Activated CD8-positive, alpha-beta memory T cell treated with anti-CD3 and anti-CD28 coated beads for 1 hour (primary cell): Measurements from ENCODE around the gene PBX1.

Experiments used
- DNase-seq, 2 donors: peaks; one replicate each; pipeline ENCODE4 v3.0.0-alpha.2; 2020; ENCODE audit warnings: low read depth in 1 of 2; ENCODE audit errors: extremely low read depth in 1 of 2

The PBX1 gene

GRCh38 chr1:164771619-164772361 is 212.8 kb downstream of the PBX1 start:
- no peak for DNase-seq

DNA sequence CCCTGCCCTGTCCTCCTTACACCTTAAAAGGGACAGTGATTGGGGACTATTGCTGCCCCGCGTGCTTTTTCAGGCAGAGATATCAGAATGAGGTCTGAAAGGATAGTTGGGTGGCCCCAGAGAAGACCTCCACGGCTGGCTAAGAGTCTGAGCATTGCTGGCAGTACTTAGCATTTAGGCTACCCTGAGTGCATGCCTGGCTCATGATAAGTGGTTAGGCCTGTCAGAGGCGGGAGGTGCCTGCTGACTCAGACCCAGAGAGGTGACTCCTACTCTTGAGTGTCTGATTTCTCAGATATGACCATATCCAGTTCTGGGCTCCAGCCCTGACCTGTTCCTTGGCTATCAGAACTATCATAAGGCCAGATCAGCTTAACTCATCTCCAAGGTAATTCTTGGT is 213.7 kb downstream of the PBX1 start:
- no peak for DNase-seq

GRCh38 chr1:164773102-164773501 is 214.1 kb downstream of the PBX1 start:
- DNase-seq: no peak

DNA sequence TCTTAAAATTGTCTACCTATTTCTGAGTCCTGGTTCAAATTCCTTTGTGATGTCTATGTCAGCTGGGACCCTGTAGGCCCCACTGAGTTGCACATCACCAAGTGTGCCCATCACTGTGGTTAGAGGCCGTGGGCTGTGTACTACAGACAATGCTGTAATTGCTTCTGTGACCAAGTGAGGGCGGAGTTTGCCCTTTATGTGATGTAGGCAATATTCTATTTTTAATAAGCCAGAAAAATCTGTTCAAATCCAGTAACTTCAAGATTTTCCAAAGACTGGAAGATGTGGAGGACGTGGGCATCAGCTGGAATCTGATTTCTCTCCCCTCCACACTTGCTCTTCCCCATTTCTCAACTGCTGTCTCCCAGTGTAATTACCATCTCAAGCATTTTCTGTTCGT is 215.4 kb downstream of the PBX1 start:
- DNase-seq: no peak

DNA sequence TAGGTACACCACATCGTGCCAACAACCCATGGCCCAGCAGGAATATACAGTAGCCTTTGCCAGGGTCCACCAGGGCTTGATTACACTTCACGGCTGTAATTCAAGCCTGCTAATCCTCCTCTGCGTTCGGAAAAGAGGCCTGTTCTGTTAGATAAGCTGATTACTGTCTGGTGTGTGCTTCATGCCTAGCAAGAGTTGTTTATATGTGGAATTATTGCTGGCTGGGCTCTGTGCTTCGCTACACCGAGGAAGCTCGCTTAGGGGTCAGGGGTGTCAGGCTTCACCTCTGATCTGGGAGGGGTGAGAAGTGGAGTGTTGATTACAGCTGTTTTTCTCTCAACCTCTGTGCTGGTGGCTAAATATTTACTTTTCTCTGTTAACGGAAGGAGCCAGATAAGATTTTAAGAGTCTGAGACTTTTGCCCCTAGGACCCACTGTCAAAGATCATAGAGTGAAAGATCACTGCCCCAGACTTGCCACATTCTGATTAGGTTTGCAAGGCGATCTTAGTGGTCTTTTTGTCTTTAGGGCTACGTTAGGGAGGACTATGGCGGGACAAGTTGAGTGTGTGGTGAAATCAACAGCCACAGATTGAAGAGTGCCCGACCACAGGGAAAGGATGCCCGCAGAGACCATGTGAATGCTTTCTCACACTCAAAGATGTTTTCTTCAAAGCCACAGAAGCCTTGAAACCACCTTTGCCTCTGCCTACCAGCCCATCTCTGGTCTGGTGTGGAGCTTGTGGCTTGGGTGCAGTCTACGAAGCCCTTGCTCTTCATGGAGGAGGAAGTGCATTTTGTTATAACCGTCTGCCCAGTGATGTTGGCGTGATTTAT is 216.1 kb downstream of the PBX1 start:
- DNase-seq: no peak

DNA sequence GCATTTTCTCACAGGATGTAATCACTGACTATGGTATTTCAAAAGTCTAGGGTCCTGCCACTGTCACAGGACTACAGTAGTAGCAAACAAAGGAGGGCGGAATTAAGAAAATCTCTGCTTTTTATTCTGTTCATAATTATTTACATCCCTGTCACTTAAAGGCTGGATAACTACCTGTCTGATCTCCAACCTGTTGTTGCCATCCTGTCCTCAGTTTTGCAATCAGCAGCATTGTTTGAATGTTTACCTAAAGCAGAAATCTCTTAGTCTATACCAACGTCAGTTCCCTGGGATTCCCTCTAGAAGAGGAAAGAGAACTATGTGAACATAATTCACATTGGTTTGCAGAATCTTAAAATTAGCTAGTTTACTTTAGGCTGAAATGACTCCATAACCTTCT is 218.5 kb downstream of the PBX1 start:
- DNase-seq: no peak

DNA sequence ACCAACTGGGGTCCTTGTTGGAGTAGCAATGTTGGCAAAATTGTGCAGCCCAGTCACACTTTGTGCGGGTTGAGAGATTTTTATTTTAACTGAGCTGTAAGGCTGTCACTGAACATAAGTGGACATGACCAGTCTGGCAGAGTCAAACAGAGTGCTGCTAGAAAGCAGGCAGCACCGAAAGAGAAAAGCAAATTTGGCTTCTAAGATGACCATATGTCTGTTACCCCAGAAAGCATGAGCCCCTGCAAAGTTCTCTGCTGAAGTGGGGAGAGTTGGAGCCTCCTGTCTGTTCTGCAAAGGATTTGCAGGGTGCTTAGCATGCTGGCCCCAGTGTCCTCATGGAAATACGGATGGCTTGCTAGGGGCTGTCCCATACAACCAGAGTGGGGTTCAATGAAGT is 220.4 kb downstream of the PBX1 start:
- no peak for DNase-seq

DNA sequence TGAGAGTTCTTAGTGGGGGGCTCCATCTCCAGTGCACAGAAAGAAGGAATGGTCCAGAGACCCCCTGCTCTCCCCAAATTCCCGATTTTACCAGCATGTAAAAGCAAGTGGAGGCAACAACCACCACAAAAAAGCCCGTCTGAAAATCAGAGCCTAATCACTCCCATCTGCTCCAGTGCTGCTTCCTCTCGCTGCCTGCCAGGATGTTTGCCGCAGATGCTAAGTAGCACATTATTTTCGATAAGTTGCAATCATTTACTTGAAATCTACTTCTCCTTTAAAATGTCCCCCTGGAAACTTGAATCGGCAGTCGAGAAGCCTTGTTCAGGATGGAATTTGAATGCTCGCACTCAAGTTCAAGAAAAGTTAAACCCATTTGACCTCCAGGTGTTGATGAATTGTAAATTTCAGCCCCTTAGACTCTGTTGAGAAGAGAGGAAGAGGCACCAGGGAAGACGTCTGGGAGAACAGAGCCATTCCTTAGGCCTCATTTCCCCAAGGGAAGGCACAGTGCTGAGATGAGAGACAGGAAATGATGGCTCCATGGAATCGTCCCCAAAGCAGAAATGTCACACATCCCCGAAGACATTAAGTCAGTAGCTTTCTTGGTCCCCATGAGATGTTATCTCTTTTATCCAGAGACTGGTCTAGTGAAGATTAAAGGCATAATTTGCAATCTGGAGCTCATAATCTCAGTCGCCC is 221.3 kb downstream of the PBX1 start:
- DNase-seq: no peak

DNA sequence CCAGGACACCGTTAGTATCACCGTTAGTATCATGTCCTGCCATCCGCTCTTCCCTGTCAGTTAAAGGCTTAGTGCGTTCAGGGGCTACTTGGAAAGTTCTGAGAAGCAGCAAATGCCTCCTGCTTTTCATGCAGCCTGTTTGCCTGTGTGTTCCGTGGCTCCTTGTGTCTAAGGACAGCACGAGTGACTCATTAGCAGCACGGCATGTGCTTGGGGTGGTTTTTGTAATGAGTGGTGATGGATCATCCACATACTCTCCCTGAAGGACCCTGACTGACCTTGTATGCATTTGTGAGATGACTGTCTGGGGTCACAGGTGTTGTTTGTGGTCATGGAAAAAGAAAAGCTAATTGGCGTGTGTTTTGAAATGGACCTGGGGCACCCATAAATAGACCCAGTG is 221.9 kb downstream of the PBX1 start:
- no peak for DNase-seq

DNA sequence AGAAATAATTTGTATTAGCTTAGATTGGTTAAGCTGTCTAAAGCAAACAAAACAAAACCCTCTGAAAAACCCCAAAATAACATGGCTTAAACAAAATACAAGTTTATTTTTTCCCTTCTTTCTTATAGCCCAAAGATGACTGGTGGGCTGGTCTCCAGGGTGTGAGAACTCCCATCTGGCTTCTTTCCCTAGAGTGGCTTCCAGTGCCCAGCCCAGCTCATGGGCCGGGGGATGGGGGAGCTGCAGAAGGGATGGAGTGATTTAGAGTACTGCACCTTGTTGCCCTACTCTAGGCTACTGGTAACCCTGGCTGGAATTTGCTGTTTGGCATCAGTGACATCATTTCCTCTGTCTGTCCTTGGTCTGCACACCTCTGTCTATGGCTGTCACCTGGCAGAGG is 223.0 kb downstream of the PBX1 start:
- no peak for DNase-seq

DNA sequence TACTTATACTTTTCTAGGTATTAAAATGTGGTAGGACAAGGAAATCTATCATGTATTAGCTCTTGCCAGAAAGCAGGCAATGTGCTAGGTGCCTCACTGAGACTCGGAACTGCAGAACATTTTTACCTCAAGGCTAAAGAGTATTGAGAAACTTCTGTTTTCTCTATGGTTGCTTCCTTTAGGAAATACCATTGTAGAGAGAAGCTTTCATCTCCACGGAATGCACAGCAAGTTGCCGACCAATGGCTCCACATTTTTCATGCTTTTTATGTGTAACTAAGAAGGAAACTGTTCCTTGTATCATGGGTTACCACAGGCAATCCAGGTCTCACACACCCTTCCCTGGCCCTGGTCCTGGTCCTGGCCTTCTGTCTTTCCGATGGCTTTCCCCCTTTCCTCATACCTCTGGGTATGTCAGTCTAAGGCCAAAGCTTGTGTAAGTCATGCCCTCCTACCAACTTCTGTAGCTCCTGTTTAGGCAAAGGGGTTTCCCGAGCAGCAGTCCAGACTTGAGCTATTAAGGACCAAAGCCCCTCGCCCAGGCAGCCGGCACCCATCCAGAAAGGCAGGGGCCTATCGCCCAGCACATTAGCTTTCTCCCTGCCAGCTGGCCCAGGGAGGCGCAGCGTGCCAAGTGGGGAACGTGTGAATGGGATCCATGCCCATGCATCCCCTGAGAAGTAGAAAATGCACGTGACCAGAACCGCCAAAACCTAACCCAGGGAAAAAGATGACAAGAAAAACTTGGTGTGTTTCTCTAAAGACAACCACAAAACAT is 225.0 kb downstream of the PBX1 start:
- no peak for DNase-seq

GRCh38 chr1:164784960-164785359 is 226.0 kb downstream of the PBX1 start:
- no peak for DNase-seq

DNA sequence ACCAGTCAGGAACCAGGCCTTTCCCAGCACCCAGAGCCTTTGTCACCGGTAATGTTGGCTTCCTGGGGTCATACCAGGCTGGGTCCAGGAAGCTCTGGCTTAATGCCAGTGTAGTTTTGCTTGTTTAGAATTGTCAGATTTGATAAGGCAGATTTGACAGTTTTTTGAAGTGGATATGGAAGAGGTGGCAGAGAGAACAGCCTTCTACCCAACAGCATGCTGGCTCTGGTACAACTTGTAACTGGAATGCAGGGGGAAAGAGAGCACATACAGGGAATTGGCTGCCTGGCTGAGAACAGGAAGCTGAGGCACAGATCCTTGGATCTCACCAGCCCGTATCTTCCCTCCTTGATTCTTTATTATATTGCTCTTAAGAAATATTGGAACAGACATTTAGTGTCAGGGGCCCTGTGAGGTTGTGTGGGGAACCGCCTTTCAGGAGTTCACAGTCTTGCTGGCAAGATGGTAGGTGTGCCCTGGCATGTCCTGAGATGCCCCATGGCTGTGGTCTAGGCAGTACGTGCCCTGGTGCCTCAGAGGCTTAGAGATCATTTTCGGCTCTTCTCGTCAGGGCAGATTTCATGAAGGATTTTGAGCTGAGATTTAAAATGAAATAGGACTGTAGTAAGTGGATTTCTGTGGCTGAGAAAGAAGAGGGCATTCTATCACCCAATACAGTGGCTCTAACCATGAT is 227.0 kb downstream of the PBX1 start:
- no peak for DNase-seq

DNA sequence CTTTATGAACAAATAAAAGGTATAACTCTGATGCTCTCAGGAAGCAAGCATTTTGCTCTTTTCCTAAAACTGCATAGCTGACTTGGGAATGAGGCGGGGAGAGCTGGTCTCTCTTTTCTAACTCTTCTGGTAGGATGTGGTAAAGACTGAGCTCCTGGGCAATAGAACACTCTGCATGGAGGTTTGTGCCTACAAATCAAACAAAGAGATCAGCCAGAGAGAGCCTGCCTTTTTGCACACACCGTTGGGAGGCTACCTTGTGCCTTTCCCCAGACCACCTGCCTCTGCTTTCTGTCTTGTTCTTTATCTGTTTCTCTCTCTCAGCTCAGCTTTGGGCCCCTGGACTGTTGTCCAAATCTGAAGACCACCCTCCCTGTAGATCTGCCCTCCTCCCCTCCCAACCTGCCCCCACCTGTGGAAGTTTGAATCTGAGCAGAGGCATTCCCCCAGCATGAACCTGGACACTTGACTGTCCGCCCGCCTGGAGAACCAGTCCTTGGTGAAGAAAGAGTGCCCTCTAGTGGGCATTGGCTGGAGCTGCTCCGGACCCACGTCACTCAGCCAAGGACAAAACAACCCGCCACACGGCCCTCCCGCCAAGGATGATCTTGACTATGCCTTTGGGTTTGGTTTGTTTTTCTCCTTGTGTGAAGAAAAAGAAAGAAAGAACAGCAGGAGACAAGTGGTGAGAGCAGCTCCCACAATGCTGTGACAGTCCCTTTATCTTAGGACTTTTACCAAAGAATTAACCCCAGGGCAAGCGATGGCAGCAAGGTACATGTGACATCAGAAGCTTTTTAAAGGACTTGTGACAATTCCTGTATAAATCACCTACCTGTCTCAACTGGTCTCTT is 228.2 kb downstream of the PBX1 start:
- peak; percentile 11 to 20 for DNase-seq

DNA sequence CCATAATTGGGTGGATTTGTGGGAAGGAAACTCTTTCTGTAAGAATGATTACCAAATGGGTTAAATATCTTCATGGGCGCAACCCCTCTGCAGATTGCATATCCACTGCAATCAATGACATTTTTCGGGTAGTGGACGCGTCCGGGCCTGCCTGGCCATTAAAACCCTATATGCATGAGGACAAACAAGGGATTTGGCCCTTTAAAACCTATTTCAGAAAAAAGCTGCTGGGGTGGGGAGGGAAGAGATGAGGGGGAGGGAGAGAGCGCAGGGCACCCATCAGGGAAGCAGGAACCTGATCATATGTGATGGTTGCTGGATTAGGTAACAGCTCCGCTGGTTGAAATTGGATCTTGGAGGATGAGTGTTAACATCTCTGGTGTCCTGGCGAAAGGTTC is 228.8 kb downstream of the PBX1 start:
- DNase-seq: no peak

GRCh38 chr1:164790081-164790480 is 231.1 kb downstream of the PBX1 start:
- DNase-seq: no peak

DNA sequence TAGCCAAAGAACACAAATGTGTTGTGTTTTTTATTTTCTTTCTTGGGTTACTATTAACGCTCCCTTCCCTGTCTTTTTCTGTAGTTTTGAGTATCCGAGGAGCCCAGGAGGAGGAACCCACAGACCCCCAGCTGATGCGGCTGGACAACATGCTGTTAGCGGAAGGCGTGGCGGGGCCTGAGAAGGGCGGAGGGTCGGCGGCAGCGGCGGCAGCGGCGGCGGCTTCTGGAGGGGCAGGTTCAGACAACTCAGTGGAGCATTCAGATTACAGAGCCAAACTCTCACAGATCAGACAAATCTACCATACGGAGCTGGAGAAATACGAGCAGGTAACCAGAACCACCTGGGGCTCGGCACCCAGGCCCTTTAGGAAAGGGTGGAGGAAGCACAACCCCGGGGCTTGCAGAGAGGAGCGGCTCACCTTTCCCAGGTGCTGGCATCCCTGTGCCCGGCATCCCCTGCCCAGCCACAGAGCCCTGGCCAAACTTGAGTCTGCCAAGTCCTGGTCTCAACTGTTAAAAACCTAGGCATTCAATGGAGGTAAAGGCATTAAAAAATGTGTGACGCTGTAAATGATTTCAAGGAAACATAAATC is 233.5 kb downstream of the PBX1 start:
- no peak for DNase-seq

DNA sequence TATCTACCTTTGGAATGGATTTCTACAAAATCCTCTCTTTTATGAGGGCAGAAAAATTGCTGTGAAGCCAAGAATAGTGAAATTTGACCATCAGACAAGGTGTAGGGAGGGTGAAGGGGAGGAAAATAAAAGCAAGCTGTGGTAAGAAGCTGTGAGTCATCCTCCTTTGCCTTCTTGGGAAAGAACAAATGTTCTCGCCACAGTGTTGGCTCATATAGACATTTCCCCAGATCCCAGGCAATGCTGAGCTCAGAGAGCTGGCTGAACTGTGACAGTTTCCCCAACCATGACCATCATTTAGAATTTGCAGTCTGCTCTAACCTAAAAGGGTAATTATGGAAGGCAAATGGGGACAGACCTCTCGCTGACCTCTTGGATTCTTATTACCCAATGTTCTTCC is 235.4 kb downstream of the PBX1 start:
- DNase-seq: no peak

- DNase-seq: no peak
Measured at GRCh38 chr1:164796916-164797315, 237.9 kb downstream of the PBX1 start.
